Left forelimb (tissue), 1 donor: ENCODE results near the gene ASTN2.
A peak's percentile ranks its signal among the peaks of the same experiment; 100 is the strongest.

ENCODE experiments used
- DNase-seq: peaks from one replicate; pipeline ENCODE4 v3.0.0-alpha.2; 2018; ENCODE audit warnings: low spot score

Gene ASTN2

GRCh38 chr9:116616304-116616914, 798.4 kb downstream of the ASTN2 start:
- no peak for DNase-seq

GRCh38 chr9:116608064-116608463, 806.8 kb downstream of the ASTN2 start:
- DNase-seq: no peak

- no peak for DNase-seq
Measured at GRCh38 chr9:116605904-116606341, 808.9 kb downstream of the ASTN2 start.

- DNase-seq: no peak
Measured at GRCh38 chr9:116605060-116605459, 809.8 kb downstream of the ASTN2 start.

- no peak for DNase-seq
Measured at GRCh38 chr9:116604251-116604650, 810.6 kb downstream of the ASTN2 start.

GRCh38 chr9:116599342-116599884, 815.4 kb downstream of the ASTN2 start:
- DNase-seq: no peak

GRCh38 chr9:116596646-116597045, 818.2 kb downstream of the ASTN2 start:
- no peak for DNase-seq

- DNase-seq: no peak
Measured at GRCh38 chr9:116594547-116594946, 820.3 kb downstream of the ASTN2 start.

GRCh38 chr9:116592970-116593369, 821.9 kb downstream of the ASTN2 start:
- no peak for DNase-seq

GRCh38 chr9:116589392-116590354, 825.2 kb downstream of the ASTN2 start:
- no peak for DNase-seq

GRCh38 chr9:116587919-116588318, 826.9 kb downstream of the ASTN2 start:
- DNase-seq: no peak

GRCh38 chr9:116585896-116586295, 829.0 kb downstream of the ASTN2 start:
- DNase-seq: no peak

- DNase-seq: no peak
Measured at GRCh38 chr9:116585204-116585603, 829.7 kb downstream of the ASTN2 start.

- DNase-seq: no peak
Measured at GRCh38 chr9:116580853-116581252, 834.0 kb downstream of the ASTN2 start.

- DNase-seq: no peak
Measured at GRCh38 chr9:116576386-116576785, 838.5 kb downstream of the ASTN2 start.

GRCh38 chr9:116574027-116574679, 840.7 kb downstream of the ASTN2 start:
- DNase-seq: no peak

- DNase-seq: peak; percentile 86
Measured at GRCh38 chr9:116572095-116572748, 842.6 kb downstream of the ASTN2 start.

- no peak for DNase-seq
Measured at GRCh38 chr9:116569111-116569510, 845.7 kb downstream of the ASTN2 start.

- DNase-seq: no peak
Measured at GRCh38 chr9:116566677-116567488, 848.0 kb downstream of the ASTN2 start.

- no peak for DNase-seq
Measured at GRCh38 chr9:116565986-116566385, 848.9 kb downstream of the ASTN2 start.

GRCh38 chr9:116564266-116564793, 850.5 kb downstream of the ASTN2 start:
- no peak for DNase-seq
